ENCODE data around the gene FBXO38. TPM values are rescaled to one million over a fixed set of nuclear protein-coding genes. Genes with fewer than 3 reads are reported as not detected.
A peak's percentile ranks its signal among the peaks of the same experiment; 100 is the strongest.

FBXO38 gene
- total RNA-seq, 2 experiments from 2014 or later: 37.6 to 49.5 TPM

DNA sequence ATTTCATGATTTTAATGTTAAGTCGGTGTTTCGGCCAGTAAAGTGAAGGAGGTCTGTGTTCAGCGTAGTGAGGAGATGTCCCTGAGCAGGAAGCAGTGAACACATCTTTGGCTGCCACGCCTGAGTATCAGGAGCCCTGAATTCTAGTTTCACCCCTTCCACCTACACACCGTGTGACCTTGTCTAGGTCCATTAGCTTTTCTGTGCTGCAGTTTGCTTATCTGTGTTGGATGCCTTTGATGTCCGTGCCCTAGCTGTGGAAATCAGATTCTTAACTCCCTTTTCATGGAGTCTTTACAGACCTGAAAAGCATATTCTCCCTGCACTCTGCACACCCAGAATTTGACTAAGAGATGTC lies 601 bp downstream of the FBXO38 start:
- peak overlapping the region; percentile 91 for H3K4me2 ChIP-seq (ENCODE audit: low read length)
- H3K27ac ChIP-seq (ENCODE audit: low read depth, low read length, poor library complexity, severe bottlenecking): peak overlapping the region; percentile 59
- TF ChIP-seq, protein P1, sequence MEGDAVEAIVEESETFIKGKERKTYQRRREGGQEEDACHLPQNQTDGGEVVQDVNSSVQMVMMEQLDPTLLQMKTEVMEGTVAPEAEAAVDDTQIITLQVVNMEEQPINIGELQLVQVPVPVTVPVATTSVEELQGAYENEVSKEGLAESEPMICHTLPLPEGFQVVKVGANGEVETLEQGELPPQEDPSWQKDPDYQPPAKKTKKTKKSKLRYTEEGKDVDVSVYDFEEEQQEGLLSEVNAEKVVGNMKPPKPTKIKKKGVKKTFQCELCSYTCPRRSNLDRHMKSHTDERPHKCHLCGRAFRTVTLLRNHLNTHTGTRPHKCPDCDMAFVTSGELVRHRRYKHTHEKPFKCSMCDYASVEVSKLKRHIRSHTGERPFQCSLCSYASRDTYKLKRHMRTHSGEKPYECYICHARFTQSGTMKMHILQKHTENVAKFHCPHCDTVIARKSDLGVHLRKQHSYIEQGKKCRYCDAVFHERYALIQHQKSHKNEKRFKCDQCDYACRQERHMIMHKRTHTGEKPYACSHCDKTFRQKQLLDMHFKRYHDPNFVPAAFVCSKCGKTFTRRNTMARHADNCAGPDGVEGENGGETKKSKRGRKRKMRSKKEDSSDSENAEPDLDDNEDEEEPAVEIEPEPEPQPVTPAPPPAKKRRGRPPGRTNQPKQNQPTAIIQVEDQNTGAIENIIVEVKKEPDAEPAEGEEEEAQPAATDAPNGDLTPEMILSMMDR (conservative IDR thresholded peaks at IDR 0.05; ENCODE audit: low read length): no peak
- no peak for TF ChIP-seq EZH2phosphoT487 (IDR thresholded peaks at IDR 0.05; ENCODE audit: borderline replicate concordance, low read depth, low read length)
- H2AFZ ChIP-seq (ENCODE audit: low read length): peak overlapping the region; percentile 45; the same call in 1 of the 2 replicates
- H4K20me1 ChIP-seq (ENCODE audit: insufficient read depth, low read length): peaks cover 12% of the 10 kb centered on the region; the same call in 1 of the 2 replicates
- POLR2A ChIA-PET: interaction anchor here (0.5 to 1.6 kb wide), 9 partner anchors 9 to 671 kb away, joined by 3 to 6 read pairs (median 4); no protein-coding TSS in a partner anchor
- CTCF ChIA-PET (ENCODE audit: unreplicated experiment): no interaction called here
- H3K36me3 ChIP-seq (ENCODE audit: insufficient read depth, low read length): peaks cover 27% of the 10 kb centered on the region
- TSS peak; percentile 72 for BruUV-seq (replicated peaks)
- H3K9me3 ChIP-seq (ENCODE audit: low read length): peaks cover 9% of the 10 kb centered on the region; the same call in 1 of the 2 replicates
- H3K4me3 ChIP-seq (ENCODE audit: low read depth, low read length, poor library complexity, severe bottlenecking): peak overlapping the region; percentile 91
- H3K9me2 ChIP-seq (ENCODE audit: insufficient read depth, low read length): no peaks in the 10 kb centered on the region
- peaks cover 44% of the 10 kb centered on the region for H3K79me2 ChIP-seq (ENCODE audit: insufficient read depth, low read depth, low read length)
- H3K4me1 ChIP-seq (ENCODE audit: insufficient read depth, low read length, poor library complexity, severe bottlenecking): peaks cover 26% of the 10 kb centered on the region
- DNase-seq (ENCODE audit: low spot score): no peak
- intact Hi-C loops (cut with micrococcal nuclease; ENCODE audit: unreplicated experiment): loop anchor here (5.0 to 10.0 kb wide), 2 partner anchors 420 to 448 kb away; no protein-coding TSS in a partner anchor

DNA sequence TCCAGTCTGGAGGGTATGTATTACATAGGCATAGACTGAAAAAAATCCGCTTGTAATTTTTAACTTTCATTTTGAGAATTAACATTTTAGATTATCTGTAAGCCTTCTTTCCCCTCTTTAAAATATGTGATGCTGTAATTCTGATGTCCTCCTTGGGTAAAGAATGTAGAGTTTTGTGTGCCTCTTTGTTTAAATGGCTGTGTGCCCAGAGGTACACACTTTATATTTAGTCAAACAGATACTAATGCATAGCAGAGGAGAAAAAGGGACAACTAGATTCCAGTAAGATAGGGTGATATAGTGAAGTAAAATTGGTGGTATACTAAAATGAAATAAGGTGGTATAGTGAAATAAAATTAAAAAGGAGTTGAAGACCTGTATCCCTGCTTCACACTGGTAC lies 1.3 kb downstream of the FBXO38 start:
- peak overlapping the region; percentile 91 for H3K4me2 ChIP-seq (ENCODE audit: low read length)
- H3K9me3 ChIP-seq (ENCODE audit: low read length): peaks cover 2% of the 10 kb centered on the region; the same call in 1 of the 2 replicates
- H3K79me2 ChIP-seq (ENCODE audit: insufficient read depth, low read depth, low read length): peaks cover 44% of the 10 kb centered on the region
- no peak overlapping the region for H3K27ac ChIP-seq (ENCODE audit: low read depth, low read length, poor library complexity, severe bottlenecking)
- ChIA-PET CTCF (ENCODE audit: unreplicated experiment) (no interaction called here), POLR2A (interaction anchor here (0.6 to 1.6 kb wide), 3 partner anchors 15 to 35 kb away, joined by 3 to 6 read pairs (median 5); no protein-coding TSS in a partner anchor)
- TF ChIP-seq, protein P1 (conservative IDR thresholded peaks at IDR 0.05; ENCODE audit: low read length): no peak
- TF ChIP-seq EZH2phosphoT487 (IDR thresholded peaks at IDR 0.05; ENCODE audit: borderline replicate concordance, low read depth, low read length): no peak
- peaks cover 29% of the 10 kb centered on the region for H3K36me3 ChIP-seq (ENCODE audit: insufficient read depth, low read length)
- BruUV-seq (replicated peaks): no TSS peak
- H3K4me1 ChIP-seq (ENCODE audit: insufficient read depth, low read length, poor library complexity, severe bottlenecking): peaks cover 26% of the 10 kb centered on the region
- DNase-seq (ENCODE audit: low spot score): no peak
- H3K9me2 ChIP-seq (ENCODE audit: insufficient read depth, low read length): no peaks in the 10 kb centered on the region
- no peak overlapping the region for H2AFZ ChIP-seq (ENCODE audit: low read length)
- intact Hi-C loops (cut with micrococcal nuclease; ENCODE audit: unreplicated experiment): loop anchor here (10.0 kb wide), 1 partner anchor 420 kb away; no protein-coding TSS in a partner anchor
- H3K4me3 ChIP-seq (ENCODE audit: low read depth, low read length, poor library complexity, severe bottlenecking): peak overlapping the region; percentile 91
- H4K20me1 ChIP-seq (ENCODE audit: insufficient read depth, low read length): peaks cover 12% of the 10 kb centered on the region; the same call in 1 of the 2 replicates

DNA sequence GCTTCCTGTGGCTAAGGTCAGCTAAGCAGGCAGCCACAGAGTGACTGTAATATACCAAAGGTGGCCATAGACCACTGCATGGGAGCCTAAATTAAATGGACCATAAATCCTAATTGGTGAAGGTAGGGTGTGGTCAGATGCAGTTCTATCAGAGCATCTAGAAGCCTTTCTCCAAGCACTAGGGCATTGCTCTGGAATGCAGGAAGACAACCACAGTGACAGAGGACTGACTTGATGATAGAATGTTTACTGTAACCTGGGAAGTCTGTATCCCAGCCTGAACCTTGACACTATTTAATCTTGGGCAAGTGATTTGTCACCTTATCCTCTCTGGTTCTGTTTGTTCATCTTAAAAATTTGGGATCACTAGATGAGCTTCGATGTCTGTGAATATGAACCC lies 2.3 kb downstream of the FBXO38 start:
- Histone ChIP-seq H4K20me1 (ENCODE audit: insufficient read depth, low read length) (peaks cover 12% of the 10 kb centered on the region; the same call in 1 of the 2 replicates), H3K27ac (ENCODE audit: low read depth, low read length, poor library complexity, severe bottlenecking) (no peak overlapping the region), H3K4me2 (ENCODE audit: low read length) (peak overlapping the region; percentile 91; the same call in 1 of the 2 replicates), H3K36me3 (ENCODE audit: insufficient read depth, low read length) (peaks cover 35% of the 10 kb centered on the region), H3K9me2 (ENCODE audit: insufficient read depth, low read length) (no peaks in the 10 kb centered on the region), H3K4me1 (ENCODE audit: insufficient read depth, low read length, poor library complexity, severe bottlenecking) (peaks cover 26% of the 10 kb centered on the region), H3K9me3 (ENCODE audit: low read length) (no peaks in the 10 kb centered on the region), H2AFZ (ENCODE audit: low read length) (no peak overlapping the region), H3K4me3 (ENCODE audit: low read depth, low read length, poor library complexity, severe bottlenecking) (no peak overlapping the region), H3K79me2 (ENCODE audit: insufficient read depth, low read depth, low read length) (peaks cover 52% of the 10 kb centered on the region)
- no peak for TF ChIP-seq EZH2phosphoT487 (IDR thresholded peaks at IDR 0.05; ENCODE audit: borderline replicate concordance, low read depth, low read length)
- TF ChIP-seq, protein P1 (conservative IDR thresholded peaks at IDR 0.05; ENCODE audit: low read length): no peak
- CTCF ChIA-PET (ENCODE audit: unreplicated experiment): no interaction called here
- DNase-seq (ENCODE audit: low spot score): no peak
- intact Hi-C loops (cut with micrococcal nuclease; ENCODE audit: unreplicated experiment): loop anchor here (10.0 kb wide), 1 partner anchor 419 kb away; no protein-coding TSS in a partner anchor
- POLR2A ChIA-PET: no interaction called here
- BruUV-seq (replicated peaks): no TSS peak
